DOHH2 (cell line): ENCODE data around the gene ZNF771.

Experiments used
- EZH2phosphoT487 ChIP-seq: fragments of 200-600 bp; sonication (generic); IDR thresholded peaks from 2 replicates; pipeline ENCODE4 v1.6.1; 2017; ENCODE audit warnings: borderline replicate concordance, mild to moderate bottlenecking, antibody characterized with exemption, low read length, moderate library complexity, mixed read lengths
- TF ChIP-seq, protein P1 (sequence below): fragments of 200-600 bp; sonication (generic); IDR thresholded peaks from one replicate; pipeline ENCODE4 v1.5.1; 2014; ENCODE audit warnings: antibody characterized with exemption, mild to moderate bottlenecking, low read depth, low read length; ENCODE audit not compliant: poor library complexity, severe bottlenecking

DNA sequence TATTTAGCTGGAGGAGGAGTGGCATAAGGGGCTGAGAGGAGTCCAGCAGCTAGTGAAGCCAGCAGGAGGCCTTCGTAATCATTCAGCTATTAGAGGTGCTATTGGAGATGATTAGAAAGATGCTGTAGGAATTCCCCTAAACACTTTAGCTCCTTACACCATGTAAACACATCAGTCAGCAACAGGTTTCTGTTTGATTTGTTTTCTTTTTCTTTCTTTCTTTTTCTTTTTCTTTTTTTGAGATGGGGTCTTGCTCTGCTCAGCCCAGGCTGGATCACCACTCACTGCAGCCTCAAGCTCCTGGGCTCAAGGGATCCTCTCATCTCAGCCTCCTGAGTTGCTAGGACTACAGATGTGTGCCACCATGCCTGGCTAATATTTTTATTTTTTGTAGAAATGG is 48.9 kb downstream of the ZNF771 start:
- TF ChIP-seq, protein P1, sequence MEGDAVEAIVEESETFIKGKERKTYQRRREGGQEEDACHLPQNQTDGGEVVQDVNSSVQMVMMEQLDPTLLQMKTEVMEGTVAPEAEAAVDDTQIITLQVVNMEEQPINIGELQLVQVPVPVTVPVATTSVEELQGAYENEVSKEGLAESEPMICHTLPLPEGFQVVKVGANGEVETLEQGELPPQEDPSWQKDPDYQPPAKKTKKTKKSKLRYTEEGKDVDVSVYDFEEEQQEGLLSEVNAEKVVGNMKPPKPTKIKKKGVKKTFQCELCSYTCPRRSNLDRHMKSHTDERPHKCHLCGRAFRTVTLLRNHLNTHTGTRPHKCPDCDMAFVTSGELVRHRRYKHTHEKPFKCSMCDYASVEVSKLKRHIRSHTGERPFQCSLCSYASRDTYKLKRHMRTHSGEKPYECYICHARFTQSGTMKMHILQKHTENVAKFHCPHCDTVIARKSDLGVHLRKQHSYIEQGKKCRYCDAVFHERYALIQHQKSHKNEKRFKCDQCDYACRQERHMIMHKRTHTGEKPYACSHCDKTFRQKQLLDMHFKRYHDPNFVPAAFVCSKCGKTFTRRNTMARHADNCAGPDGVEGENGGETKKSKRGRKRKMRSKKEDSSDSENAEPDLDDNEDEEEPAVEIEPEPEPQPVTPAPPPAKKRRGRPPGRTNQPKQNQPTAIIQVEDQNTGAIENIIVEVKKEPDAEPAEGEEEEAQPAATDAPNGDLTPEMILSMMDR: no peak
- TF ChIP-seq EZH2phosphoT487: no peak
